HG03159 (cell line): ENCODE measurements around the gene TMEM154.
A peak's percentile ranks its signal among the peaks of the same experiment; 100 is the strongest.

Experiments
- ATAC-seq: cut with Tn5 transposase; IDR thresholded peaks from one replicate; pipeline ENCODE4 v1.9.1; 2021; ENCODE audit warnings: mild to moderate bottlenecking, moderate library complexity; ENCODE audit not compliant: unreplicated experiment

The TMEM154 gene

DNA sequence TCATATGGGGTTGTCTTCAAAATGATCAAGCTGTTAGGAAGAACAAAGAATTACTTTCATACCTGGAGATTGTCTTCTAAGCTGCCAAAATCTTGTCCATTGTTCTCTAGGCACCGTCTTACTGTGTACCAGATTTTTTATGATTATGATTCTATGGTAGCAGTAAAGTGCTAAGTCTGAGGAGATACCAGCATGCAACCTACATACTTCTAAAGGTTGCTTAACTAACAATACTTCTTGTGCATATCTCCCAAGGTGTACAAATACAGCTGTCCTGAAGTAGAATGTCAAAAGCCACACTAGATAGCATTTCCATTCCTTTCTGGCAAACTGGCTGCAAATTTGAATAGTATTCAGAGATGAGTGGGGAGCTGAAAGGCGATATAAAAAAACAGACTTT lies 81.3 kb downstream of the TMEM154 start:
- ATAC-seq: no peak

DNA sequence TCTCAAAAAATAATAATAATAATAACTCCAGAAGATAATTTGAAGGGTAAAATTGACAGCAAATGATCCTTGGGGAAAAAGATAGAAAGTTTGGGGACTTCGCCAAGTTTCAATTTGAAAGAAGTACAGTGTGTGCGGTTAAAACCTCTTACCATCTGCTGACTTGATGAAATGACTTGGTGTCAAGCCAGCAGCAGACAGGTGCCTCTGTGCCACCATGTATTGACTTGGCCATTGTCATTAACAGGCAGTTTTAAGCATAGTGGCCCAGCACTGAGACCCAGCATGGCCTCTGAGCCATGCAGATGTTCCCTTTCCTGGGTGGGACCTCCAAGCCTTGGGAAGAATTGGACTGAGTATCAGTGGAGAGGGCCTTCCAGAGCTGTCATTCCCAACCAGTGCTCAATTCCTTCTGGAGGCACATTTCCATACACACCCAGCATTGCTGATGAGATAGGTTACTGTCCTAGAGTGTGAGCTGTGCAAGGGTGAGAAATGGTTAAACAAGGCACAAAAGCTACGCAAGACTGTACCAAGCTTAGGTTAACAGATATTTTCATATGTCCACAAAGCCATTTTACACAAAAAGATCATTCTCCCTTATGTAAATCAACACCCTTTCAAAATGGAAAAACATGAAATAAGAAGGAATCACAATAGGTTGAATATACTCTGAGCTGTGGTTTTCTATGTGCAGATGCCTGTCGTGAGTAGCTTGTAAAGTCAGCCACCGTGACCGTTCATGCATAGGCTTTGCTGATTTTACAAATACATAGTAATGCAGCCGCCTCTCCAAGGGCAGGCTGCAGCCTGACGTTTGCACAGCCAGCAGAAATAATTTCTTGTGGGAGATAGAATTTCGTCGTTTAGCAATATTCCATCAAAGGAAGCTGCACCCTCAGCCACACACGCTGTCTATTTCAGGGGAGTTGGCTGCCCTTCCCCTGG lies 84.5 kb downstream of the TMEM154 start:
- peak; percentile 82 for ATAC-seq

DNA sequence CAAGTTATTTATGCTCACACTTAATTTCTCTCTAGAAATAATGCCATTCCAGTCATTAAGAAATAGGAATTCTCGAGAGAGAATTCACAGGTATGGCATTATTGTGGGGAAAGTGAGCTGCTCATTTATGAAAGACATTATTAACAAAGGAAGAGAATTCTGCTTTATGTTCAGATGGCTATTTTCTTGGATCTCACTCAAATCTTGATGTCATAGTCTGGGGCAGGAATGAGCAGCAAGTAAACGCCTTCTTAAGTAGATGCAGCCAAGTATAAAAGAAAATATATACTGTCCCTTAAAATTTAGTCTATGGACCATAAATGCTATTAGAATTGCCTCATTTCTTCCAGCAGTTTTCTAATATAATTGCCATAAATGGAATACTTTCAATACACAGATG lies 85.7 kb downstream of the TMEM154 start:
- no peak for ATAC-seq

DNA sequence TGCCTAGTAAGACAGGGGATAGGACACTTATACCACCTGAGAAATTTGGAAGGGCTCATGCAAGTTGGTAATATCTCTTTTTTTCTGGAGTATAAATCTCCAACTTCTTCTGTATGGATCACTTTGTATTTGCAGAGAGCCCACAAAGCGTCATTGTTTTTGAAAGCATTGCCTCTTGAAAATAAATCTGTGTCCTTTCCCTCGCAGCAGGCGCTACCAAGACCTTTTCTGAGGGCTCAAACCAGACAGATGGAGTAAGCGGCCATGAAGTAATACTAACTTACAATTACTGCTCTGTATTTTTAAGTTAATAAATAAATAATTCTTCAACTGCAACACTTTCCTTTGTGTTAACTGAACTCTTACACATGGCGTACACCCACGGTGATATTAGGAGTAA lies 87.9 kb downstream of the TMEM154 start:
- no peak for ATAC-seq

DNA sequence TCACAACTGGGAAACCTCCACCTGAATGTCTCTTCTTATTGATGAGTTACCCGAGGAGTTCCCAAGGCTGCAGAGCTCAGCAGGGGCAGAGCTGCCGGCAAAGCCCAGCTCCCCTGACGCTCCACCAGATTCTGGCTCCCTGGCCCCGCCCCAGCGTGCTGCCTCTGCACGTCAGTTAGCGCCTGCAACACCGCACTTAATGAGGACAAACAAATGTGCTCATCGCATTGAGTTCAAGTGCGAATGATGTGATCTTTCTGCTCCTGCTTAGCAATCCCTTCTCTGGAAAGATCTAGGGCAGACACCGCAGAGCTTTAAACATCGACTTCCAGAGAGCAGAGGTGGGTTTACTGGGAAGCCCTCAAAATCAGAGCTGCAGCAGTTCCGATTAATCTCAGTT lies 88.4 kb downstream of the TMEM154 start:
- ATAC-seq: no peak

DNA sequence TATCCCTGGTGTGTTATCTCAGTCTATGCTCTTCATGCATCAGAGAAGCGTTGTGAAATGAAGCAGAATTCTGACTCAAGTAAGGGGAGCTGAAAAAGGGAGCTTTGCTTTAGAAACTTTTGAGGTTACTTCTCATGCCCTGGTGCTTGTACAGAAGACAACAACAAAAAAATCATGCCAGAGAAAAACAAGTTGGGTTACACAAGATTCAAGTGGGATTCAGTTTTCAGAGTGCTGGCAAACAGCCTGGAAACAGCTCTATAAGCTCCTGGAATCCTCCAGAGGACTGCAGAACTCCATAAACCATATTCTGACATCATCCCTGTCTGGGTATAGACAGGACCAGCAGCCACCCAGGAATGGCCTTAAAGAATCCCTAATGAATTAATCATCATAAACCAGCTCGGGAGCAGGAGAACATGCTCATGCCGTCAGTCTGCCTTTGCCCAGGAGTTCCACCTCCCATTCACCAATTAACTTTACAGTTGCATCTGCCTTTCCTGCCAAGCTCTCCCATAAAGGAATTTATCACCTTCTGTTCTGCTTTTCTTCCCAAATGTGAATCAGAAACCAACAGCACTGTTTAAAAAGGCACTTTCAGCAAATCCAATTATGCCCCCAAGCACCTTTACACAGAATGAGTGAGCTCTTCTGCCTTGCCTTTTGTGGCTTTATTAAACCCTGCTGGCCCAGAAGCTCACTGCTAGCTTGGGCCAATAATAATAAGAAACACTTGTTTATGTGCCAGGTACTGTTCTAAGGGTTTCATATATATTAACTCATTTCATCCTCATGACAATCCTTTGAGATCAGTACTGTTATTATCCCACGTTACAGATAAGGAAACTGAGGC lies 89.4 kb downstream of the TMEM154 start:
- ATAC-seq: no peak

DNA sequence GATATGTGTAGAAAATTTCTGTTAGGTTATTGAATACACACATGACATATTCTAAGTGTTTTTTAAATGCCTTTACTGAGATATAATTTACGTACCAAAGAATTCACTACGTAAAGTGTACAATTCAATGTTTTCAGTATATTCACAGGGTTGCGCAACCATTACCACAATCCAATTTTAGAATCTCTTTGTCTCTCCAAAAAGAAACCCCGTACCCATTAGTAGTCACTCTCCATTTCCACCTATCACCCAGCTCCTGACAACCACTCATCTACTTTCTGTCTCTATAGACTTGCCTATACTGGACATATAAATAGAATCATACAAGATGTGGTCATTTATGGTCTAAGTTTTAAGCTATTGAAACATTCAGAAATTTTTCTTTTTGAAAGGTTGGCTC lies 90.9 kb downstream of the TMEM154 start:
- ATAC-seq: no peak

DNA sequence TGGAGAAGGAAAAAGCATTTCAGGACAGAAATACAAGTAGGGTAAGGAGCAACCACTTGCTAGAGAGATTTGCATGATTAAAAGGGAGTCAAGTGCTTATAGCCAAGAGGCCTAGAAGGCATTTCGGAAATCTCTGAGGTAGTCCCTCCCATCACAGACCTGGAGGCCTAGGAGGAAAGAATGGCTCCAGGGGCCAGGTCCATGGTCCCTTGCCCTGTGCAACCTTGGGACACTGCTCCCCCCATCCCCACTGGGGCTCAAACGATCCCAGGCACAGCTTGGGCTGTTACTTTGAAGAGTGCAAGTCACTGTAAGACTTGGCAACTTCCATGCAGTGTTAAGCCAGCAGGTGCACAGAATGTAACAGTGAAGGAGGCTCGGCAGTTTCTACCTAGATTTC lies 92.7 kb downstream of the TMEM154 start:
- no peak for ATAC-seq

DNA sequence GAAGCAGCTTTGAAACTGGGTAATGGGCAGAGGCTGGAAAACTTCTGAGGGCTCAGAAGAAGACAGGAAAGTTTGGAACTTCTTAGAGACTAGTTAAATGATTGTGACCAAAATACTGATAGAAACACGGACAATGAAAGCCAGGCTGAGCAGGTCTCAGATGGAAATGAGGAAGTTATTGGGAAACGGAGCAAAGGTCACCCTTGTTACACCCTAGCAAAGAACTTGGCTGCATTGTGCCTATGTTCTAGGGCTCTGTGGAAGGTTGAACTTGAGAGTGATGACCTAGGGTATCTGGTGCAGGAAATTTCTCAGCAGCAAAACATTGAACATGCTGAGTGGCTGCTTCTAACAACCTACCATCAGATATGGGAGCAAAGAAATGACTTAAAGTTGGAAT lies 93.1 kb downstream of the TMEM154 start:
- ATAC-seq: no peak

DNA sequence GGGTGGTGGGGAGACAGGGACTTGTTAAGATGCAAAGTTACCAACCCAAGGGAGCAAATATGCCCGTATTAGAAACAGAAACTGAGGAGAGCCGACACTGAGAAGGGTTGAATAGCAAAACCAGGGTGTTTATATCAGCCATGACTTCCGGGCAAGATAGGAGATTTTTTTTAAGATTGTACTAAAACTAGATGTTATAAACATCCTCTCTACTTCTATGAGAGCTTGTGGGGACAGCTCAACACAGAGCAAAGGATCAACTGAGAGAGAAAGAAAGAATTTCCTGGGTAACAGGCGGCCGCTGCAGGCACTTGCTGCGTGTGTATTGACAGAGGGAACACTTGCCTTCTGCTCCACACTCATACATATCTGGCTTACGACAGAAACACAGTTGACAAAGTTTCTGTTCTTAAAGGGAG lies 94.8 kb downstream of the TMEM154 start:
- ATAC-seq: peak; percentile 66

DNA sequence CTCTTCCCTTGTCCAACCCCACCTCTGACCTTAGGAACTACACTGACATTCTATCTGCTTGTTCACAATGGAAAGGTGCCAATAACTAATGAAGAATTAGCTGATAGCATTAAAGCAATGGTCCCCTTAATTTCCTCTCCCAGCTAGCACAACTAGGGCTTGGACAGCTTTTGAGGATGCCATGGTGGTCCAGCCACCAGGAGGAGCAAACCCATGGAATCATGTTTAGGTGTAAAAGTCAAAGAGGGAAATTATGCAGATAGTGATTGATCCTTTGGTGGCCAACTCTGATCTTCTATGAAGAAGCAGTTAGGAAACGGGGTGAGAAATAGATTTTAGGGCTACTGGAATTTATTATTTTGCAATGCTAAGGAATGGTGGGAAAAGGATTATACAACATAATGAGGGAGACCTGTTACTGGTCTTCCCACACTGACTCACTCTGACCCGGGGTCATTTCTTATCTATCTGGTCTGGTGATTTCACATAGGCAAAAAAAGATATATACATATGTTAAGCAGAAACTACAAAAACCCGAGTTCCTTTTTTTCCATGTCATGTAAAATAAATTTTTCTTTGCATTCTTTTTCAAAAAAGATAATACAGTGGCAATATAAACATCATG lies 98.1 kb downstream of the TMEM154 start:
- ATAC-seq: no peak

DNA sequence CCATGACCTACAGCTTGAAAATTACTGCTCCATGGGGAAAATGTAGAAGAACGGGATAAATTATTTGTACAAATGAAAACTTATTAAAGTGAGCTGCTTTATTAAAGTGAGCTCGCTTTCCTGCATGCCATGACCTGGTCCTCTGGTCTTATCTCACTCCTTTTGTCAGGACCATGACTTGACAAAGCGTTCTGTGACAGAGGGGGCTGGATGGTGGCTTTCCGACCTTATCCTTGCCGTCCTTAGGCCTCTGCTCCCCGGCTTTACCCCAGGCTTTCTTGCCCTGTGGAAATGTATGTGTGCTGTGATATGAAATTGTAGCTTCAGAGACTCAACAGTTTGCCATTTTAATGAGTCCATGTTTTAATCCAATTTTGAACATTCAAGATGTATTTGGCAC lies 99.9 kb downstream of the TMEM154 start:
- ATAC-seq: no peak

DNA sequence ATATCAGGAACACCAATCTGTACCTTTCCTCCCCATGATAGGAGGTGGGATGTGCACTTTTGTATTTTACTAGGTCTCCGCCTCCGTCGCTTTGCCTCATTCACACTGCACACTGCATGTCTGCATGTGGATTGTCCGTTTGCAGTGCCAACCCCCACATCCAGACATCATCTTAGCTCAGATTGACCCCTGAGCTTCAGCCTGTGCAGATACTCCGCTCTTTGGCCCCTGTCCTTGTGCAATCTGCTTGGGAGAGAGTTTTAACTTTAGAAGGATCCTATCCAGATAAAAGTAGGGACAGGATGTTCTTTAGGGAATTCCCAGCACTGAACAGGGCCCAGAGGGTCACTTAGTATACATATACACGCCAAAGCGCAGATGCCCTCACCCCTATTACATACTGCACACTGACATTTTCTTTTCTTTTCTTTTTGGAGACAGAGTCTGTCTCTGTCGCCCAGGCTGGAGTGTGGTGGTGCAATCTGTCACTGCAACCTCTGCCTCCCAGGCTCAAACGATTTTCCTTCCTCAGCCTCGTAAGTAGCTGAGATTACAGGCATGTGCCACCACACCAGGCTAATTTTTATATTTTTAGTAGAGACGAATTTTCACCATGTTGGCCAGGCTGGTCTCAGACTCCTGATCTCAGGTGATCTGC lies 100.6 kb downstream of the TMEM154 start:
- no peak for ATAC-seq

DNA sequence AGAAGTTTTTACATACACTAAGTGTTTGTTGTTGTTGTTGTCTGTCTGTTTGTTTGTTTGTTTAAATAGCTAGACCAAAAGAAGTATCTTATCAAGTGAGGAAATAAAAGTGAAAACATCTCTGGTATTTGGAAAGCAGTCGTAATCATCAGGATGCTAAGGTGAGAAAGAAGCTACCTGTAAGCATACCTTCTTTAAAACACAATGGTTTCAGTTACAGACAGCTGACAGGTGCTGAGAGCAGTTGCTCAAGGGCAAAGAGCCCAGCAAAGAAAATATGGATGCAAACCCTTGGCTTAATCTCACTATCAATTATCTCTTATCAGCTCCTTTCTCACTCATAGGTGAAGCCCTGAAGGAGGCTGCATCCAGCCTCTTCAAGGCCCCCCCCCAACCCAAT lies 101.1 kb downstream of the TMEM154 start:
- no peak for ATAC-seq

DNA sequence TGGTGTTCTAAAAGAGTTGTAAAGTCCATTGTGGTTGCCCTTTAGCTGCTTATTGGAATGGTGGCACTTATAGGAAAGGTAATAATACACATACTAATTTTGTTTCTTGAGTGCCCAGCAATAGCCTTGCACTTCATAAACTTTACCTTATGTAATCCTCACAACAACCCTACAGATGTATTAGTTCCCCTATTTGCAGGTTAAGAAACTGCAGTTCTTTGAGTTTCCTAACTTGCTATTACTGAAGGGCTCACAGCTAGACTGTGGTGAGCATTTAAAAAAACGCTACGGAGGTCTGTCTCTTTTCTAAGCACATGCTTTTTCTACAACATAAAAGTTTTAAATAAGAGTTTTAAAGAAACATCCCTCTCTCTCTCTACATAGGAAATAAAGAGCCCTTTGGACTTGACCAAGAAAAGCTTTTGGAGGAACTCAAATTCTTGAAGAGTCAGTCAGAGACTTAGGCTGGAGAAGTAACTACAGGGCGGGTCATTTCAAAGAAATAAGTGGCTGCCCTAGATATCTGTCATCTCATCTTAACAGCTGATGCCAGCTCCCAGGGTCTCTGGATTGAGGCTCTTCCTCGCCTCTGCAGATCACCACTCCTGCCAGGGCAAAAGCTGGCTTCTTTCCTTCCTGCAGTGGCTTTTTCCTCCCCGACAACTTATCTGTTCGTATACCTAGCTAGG lies 101.9 kb downstream of the TMEM154 start:
- ATAC-seq: peak; percentile 89

DNA sequence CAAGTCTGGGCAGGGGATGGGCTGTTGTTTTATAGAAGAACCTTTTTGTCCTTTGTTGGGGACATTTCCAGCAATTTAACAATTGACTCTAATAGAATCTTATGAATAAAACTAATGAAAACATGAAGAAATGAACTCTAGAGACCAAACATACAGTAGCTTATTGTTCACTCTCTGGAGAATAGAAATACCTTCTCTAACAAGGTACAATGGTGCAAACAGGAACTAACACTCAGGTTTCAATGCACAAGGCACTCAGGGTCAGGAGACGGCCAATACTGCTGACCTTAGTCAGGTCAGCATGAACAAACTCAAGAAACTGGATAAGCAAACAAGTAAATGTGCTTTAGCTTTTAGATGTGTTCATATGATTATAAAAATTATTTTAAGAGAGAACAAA lies 104.3 kb downstream of the TMEM154 start:
- ATAC-seq: no peak

DNA sequence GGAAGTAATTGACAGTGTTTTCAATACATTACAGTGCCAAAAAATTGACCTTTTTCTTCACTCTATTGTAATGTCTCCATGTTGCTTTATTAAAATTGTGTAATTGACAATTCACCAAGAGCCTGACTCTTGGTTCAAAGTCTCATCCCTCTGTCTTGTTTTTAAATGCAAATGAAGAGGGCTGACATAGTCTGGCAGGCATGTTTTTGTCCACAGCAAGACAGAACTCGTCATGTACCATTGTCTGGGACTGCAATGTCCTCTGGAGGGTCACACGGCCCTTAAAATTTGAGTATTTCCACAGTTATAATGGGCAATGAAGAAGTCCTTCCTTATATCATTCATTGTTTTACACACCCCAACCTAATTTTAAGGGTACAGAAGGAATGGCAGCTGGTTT lies 105.9 kb downstream of the TMEM154 start:
- no peak for ATAC-seq

DNA sequence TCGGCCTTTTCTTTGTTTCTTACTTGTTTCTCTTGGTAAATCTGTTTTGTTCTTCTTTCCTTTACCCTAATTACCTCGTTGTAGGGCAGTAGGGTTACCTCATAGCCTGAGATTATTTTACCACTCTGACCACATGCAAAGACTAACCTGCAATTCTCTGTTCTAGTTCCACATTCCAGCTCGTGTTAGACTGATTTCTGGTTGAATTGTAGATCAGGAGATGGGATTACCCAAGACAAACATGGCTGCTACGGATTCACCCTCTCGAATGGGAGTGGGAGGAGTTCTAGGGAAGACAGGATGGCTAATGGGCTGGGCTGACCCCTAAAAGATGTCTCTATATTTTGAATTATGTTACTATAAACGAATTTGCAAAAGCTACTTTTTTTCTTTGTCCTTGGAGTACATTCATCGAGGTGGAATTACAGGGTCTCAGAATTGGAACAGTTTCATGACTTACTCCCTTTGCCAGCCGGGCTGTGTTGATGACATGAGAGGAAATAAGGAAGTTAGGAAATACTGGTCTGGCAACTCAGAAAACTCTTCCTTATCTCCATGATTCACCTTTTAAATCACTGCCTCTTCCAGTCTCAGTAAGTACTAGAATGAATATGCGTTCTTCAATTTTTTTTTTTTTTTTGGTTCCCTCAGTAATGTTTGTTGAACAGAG lies 107.2 kb downstream of the TMEM154 start:
- peak; percentile 57 for ATAC-seq

DNA sequence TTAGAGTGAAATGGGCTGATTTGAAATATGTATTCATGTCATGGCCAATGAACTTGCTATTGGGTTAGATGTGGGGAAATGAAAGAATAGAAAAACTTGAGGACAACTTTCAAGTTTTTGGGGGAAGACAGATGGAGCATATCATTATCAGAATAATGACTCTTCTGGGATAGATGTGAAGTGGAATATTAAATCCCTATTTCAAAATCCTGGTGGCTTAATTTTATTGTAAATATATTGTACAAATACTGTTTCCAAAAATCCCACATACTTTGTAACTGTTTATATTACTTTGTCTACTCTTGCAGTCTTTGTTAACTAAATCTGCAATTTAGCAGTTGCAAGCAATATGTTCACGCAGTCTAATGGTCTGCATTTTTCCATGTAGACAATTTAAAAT lies 108.0 kb downstream of the TMEM154 start:
- ATAC-seq: no peak

DNA sequence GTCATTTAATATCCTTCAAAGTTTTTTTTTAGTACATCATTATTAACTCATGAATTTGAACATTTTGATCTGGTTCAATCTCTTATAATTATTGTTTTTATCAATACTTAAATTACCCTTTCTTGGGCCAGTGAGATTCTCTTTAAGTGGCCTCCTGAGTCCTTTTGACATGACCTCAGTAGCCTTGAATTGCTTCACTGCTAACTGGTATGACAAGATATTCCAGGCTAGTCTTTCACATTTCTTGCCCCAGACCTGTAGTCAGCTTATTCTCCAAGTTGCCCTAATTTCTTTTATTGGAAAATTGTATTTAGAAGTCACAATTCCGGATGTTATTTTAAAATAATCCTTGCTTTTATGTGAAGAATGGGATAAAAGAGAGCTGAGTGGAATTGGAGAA lies 108.5 kb downstream of the TMEM154 start:
- no peak for ATAC-seq
